Urothelium cell line (cell line): Measurements from ENCODE around the gene SSTR3.

Source experiments
- DNase-seq: peaks from one replicate; pipeline ENCODE4 v3.0.0; 2011; ENCODE audit warnings: low spot score, mixed read lengths
- FAIRE-seq: peaks from 2 replicates; lab custom pipeline; 2011; peaks lifted over from hg19 to GRCh38; lab: Jason Lieb, UNC

The SSTR3 gene

GRCh38 chr22:37183432-37184379 is 28.6 kb downstream of the SSTR3 start:
- FAIRE-seq = peak; percentile 5
- DNase-seq = no peak

- FAIRE-seq (no peak), DNase-seq (no peak)
Measured at GRCh38 chr22:37182949-37183245, 29.4 kb downstream of the SSTR3 start.

- DNase-seq = no peak
- FAIRE-seq = peak; percentile 13
Measured at GRCh38 chr22:37182101-37182948, 30.0 kb downstream of the SSTR3 start.

GRCh38 chr22:37181681-37182080 is 30.6 kb downstream of the SSTR3 start:
- FAIRE-seq = no peak

GRCh38 chr22:37180531-37181231 is 31.6 kb downstream of the SSTR3 start:
- FAIRE-seq (no peak), DNase-seq (no peak)

More at GRCh38 chr22:37181681-37182080, 30.6 kb downstream of the SSTR3 start:
- no peak for DNase-seq

- DNase-seq (no peak), FAIRE-seq (no peak)
Measured at GRCh38 chr22:37179622-37180420, 32.5 kb downstream of the SSTR3 start.

GRCh38 chr22:37179126-37179470 is 33.2 kb downstream of the SSTR3 start:
- DNase-seq (no peak), FAIRE-seq (no peak)

GRCh38 chr22:37178350-37179125 is 33.7 kb downstream of the SSTR3 start:
- no peak for DNase-seq
- no peak for FAIRE-seq

- FAIRE-seq = peak; percentile 44
- DNase-seq = no peak
Measured at GRCh38 chr22:37177755-37178154, 34.5 kb downstream of the SSTR3 start.

GRCh38 chr22:37177221-37177620 is 35.1 kb downstream of the SSTR3 start:
- DNase-seq (no peak), FAIRE-seq (no peak)

GRCh38 chr22:37176464-37177061 is 35.7 kb downstream of the SSTR3 start:
- FAIRE-seq = peak; percentile 44
- no peak for DNase-seq

- DNase-seq (no peak), FAIRE-seq (no peak)
Measured at GRCh38 chr22:37175414-37176281, 36.6 kb downstream of the SSTR3 start.

GRCh38 chr22:37174964-37175363 is 37.3 kb downstream of the SSTR3 start:
- DNase-seq (no peak), FAIRE-seq (no peak)

GRCh38 chr22:37173709-37174108 is 38.6 kb downstream of the SSTR3 start:
- FAIRE-seq = no peak
- DNase-seq = no peak

GRCh38 chr22:37172266-37173245 is 39.7 kb downstream of the SSTR3 start:
- FAIRE-seq (no peak), DNase-seq (no peak)

- FAIRE-seq = no peak
- no peak for DNase-seq
Measured at GRCh38 chr22:37171662-37172061, 40.6 kb downstream of the SSTR3 start.
